ENCODE measurements around the gene ELOVL5. TPM values are rescaled to one million over a fixed set of nuclear protein-coding genes. Genes with fewer than 3 reads are reported as not detected.

The ELOVL5 gene
- total and polyA plus RNA-seq, 4 experiments from 2014 or later: 108 to 125 (median 109) TPM

DNA sequence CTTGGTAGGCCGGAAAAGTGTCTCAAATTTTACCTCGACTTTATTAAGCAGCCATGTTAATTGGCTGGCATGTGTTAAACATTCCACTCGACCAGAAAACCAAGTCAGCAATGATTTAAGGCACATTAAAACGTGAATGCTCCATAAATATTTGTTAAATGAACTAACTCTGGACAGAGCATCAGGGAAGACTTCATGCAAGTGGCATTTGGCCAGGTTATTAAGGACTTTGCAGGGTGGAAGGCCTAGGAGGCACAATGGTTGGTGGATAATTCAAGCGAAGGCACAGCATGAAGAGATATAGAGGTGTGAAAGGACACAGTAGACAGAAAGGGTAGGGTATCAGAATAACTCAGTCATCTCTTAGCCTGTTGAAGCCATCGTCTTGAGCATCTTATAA, 23.0 kb downstream of the ELOVL5 start:
- intact Hi-C loops (cut with micrococcal nuclease): no loop called here
- peaks cover 86% of the 10 kb centered on the region for H3K4me1 ChIP-seq (ENCODE audit: insufficient read depth, low read length)
- no peaks in the 10 kb centered on the region for H3K27me3 ChIP-seq (ENCODE audit: insufficient read depth, low read length)
- no peak overlapping the region for H3K27ac ChIP-seq (ENCODE audit: low read depth, low read length)
- Mint-ChIP-seq H3K4me3 (peak overlapping the region in 4 of 8 donors; percentile 1 to 52 (median 32)), H3K36me3 (peaks cover 5 to 24% of the 10 kb centered on the region in 2 donors), H3K27me3 (no peaks in the 10 kb centered on the region), H3K4me1 (peaks cover 61 to 80% (median 70%) of the 10 kb centered on the region in 4 donors), H3K9me3 (peaks cover 0 to 3% (median 0%) of the 10 kb centered on the region in 8 donors), H3K27ac (peak overlapping the region; percentile 19 to 80 (median 73))
- no peaks in the 10 kb centered on the region for H3K9me3 ChIP-seq (ENCODE audit: control insufficient read depth in 1 of 2, low read length in 2 of 2)
- no peak overlapping the region for H3K4me3 ChIP-seq (ENCODE audit: low read length in 2 of 2)
- DNase-seq: no peak
- ChIA-PET POLR2A (ENCODE audit: partially characterized antibody) (interaction anchor here (0.7 to 3.1 kb wide), 5 partner anchors 11 to 23 kb away, joined by 3 to 15 read pairs (median 5); partner anchors contain the start of gene ELOVL5), CTCF (ENCODE audit: partially characterized antibody) (no interaction called here)
- no peaks in the 10 kb centered on the region for H3K36me3 ChIP-seq (ENCODE audit: insufficient read depth, low read length)

- CTCF ChIA-PET (ENCODE audit: partially characterized antibody): interaction anchor here (0.8 to 2.4 kb wide), 7 partner anchors 8 to 88 kb away, joined by 3 to 12 read pairs (median 4); no protein-coding TSS in a partner anchor
- Mint-ChIP-seq H3K9me3 (peaks cover 0 to 3% (median 0%) of the 10 kb centered on the region in 8 donors), H3K27me3 (no peaks in the 10 kb centered on the region), H3K4me1 (peaks cover 56 to 80% (median 70%) of the 10 kb centered on the region in 4 donors), H3K27ac (peak overlapping the region; percentile 24 to 92 (median 48)), H3K36me3 (peaks cover 8 to 16% of the 10 kb centered on the region in 2 donors), H3K4me3 (peak overlapping the region in 6 of 8 donors; percentile 2 to 59 (median 33))
- Histone ChIP-seq H3K4me3 (ENCODE audit: low read length in 2 of 2) (no peak overlapping the region), H3K9me3 (ENCODE audit: control insufficient read depth in 1 of 2, low read length in 2 of 2) (no peaks in the 10 kb centered on the region), H3K4me1 (ENCODE audit: insufficient read depth, low read length) (peaks cover 69% of the 10 kb centered on the region), H3K36me3 (ENCODE audit: insufficient read depth, low read length) (no peaks in the 10 kb centered on the region), H3K27ac (ENCODE audit: low read depth, low read length) (no peak overlapping the region), H3K27me3 (ENCODE audit: insufficient read depth, low read length) (no peaks in the 10 kb centered on the region)
- intact Hi-C loops (cut with micrococcal nuclease): no loop called here
- no peak for DNase-seq
- POLR2A ChIA-PET (ENCODE audit: partially characterized antibody): interaction anchor here (1.0 to 4.5 kb wide), 12 partner anchors 8 to 37 kb away, joined by 3 to 20 read pairs (median 4); no protein-coding TSS in a partner anchor
These were observed 26.3 kb downstream of the ELOVL5 start for GRCh38 chr6:53322188-53323029.

- H3K4me1 Mint-ChIP-seq: peaks cover 55 to 79% (median 69%) of the 10 kb centered on the region in 4 donors
- intact Hi-C loops (cut with micrococcal nuclease): no loop called here
- POLR2A ChIA-PET (ENCODE audit: partially characterized antibody): interaction anchor here (1.0 to 4.5 kb wide), 9 partner anchors 9 to 38 kb away, joined by 3 to 20 read pairs (median 4); no protein-coding TSS in a partner anchor
These were observed 27.0 kb downstream of the ELOVL5 start for GRCh38 chr6:53321701-53322100.

GRCh38 chr6:53320964-53321363, 27.8 kb downstream of the ELOVL5 start:
- ChIA-PET POLR2A (ENCODE audit: partially characterized antibody) (interaction anchor here (4.5 kb wide), 1 partner anchor 10 kb away, joined by 20 read pairs; no protein-coding TSS in a partner anchor), CTCF (ENCODE audit: partially characterized antibody) (interaction anchor here (1.2 to 2.4 kb wide), 3 partner anchors 11 to 90 kb away, joined by 3 to 12 read pairs (median 6); no protein-coding TSS in a partner anchor)
- H3K9me3 ChIP-seq (ENCODE audit: control insufficient read depth in 1 of 2, low read length in 2 of 2): no peaks in the 10 kb centered on the region
- no peak overlapping the region for H3K27ac ChIP-seq (ENCODE audit: low read depth, low read length)
- H3K36me3 ChIP-seq (ENCODE audit: insufficient read depth, low read length): no peaks in the 10 kb centered on the region
- H3K4me3 ChIP-seq (ENCODE audit: low read length in 2 of 2): no peak overlapping the region
- intact Hi-C loops (cut with micrococcal nuclease): no loop called here
- H3K27ac Mint-ChIP-seq: peak overlapping the region in 2 of 7 donors; percentile 30
- no peaks in the 10 kb centered on the region for H3K27me3 ChIP-seq (ENCODE audit: insufficient read depth, low read length)
- no peaks in the 10 kb centered on the region for H3K27me3 Mint-ChIP-seq
- H3K4me1 ChIP-seq (ENCODE audit: insufficient read depth, low read length): peaks cover 68% of the 10 kb centered on the region
- H3K4me1 Mint-ChIP-seq: peaks cover 54 to 79% (median 69%) of the 10 kb centered on the region in 4 donors
- H3K9me3 Mint-ChIP-seq: peaks cover 0 to 3% (median 0%) of the 10 kb centered on the region in 8 donors
- peaks cover 4 to 12% of the 10 kb centered on the region in 2 donors for H3K36me3 Mint-ChIP-seq
- no peak overlapping the region for H3K4me3 Mint-ChIP-seq
- no peak for DNase-seq

More at GRCh38 chr6:53321701-53322100, 27.0 kb downstream of the ELOVL5 start:
- CTCF ChIA-PET (ENCODE audit: partially characterized antibody): interaction anchor here (1.1 to 2.4 kb wide), 5 partner anchors 12 to 89 kb away, joined by 3 to 12 read pairs (median 4); no protein-coding TSS in a partner anchor
- H3K4me3 ChIP-seq (ENCODE audit: low read length in 2 of 2): no peak overlapping the region
- H3K9me3 ChIP-seq (ENCODE audit: control insufficient read depth in 1 of 2, low read length in 2 of 2): no peaks in the 10 kb centered on the region
- Mint-ChIP-seq H3K27me3 (no peaks in the 10 kb centered on the region), H3K36me3 (peaks cover 4 to 12% of the 10 kb centered on the region in 2 donors), H3K9me3 (peaks cover 0 to 3% (median 0%) of the 10 kb centered on the region in 8 donors), H3K4me3 (peak overlapping the region in 1 of 8 donors; percentile 59), H3K27ac (peak overlapping the region in 5 of 7 donors; percentile 4 to 69 (median 38))
- H3K4me1 ChIP-seq (ENCODE audit: insufficient read depth, low read length): peaks cover 68% of the 10 kb centered on the region
- no peak for DNase-seq
- no peaks in the 10 kb centered on the region for H3K36me3 ChIP-seq (ENCODE audit: insufficient read depth, low read length)
- no peak overlapping the region for H3K27ac ChIP-seq (ENCODE audit: low read depth, low read length)
- H3K27me3 ChIP-seq (ENCODE audit: insufficient read depth, low read length): no peaks in the 10 kb centered on the region

DNA sequence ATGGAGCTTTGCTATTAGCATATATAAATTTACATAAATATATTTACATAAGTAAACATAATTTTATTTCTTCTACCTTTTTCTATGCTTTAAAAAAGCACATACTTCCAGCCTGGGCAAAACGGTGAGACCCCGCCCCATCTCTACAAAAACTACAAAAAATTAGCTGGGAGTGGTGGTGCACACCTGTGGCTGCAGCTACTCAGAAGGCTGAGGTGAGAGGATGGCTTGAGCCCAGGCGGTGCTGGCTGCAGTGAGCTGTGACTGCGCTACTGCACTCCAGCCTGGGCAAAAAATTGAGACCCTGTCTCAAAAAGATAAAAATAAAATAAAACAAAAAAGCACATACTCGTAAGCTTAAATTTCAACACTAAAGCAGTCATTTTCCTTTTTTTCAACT, 30.3 kb downstream of the ELOVL5 start:
- H3K4me3 Mint-ChIP-seq: no peak overlapping the region
- H3K4me1 ChIP-seq (ENCODE audit: insufficient read depth, low read length): peaks cover 76% of the 10 kb centered on the region
- ChIA-PET CTCF (ENCODE audit: partially characterized antibody) (interaction anchor here (0.6 to 1.5 kb wide), 4 partner anchors 8 to 333 kb away, joined by 3 read pairs; no protein-coding TSS in a partner anchor), POLR2A (ENCODE audit: partially characterized antibody) (interaction anchor here (0.7 to 2.5 kb wide), 5 partner anchors 9 to 27 kb away, joined by 3 to 7 read pairs (median 4); no protein-coding TSS in a partner anchor)
- H3K27ac Mint-ChIP-seq: peak overlapping the region in 1 of 7 donors; percentile 20
- no peak overlapping the region for H3K4me3 ChIP-seq (ENCODE audit: low read length in 2 of 2)
- no peaks in the 10 kb centered on the region for H3K27me3 Mint-ChIP-seq
- H3K9me3 Mint-ChIP-seq: no peaks in the 10 kb centered on the region
- H3K36me3 ChIP-seq (ENCODE audit: insufficient read depth, low read length): no peaks in the 10 kb centered on the region
- peaks cover 4 to 9% of the 10 kb centered on the region in 2 donors for H3K36me3 Mint-ChIP-seq
- intact Hi-C loops (cut with micrococcal nuclease): no loop called here
- no peaks in the 10 kb centered on the region for H3K27me3 ChIP-seq (ENCODE audit: insufficient read depth, low read length)
- no peaks in the 10 kb centered on the region for H3K9me3 ChIP-seq (ENCODE audit: control insufficient read depth in 1 of 2, low read length in 2 of 2)
- no peak for DNase-seq
- no peak overlapping the region for H3K27ac ChIP-seq (ENCODE audit: low read depth, low read length)
- peaks cover 62 to 87% (median 73%) of the 10 kb centered on the region in 4 donors for H3K4me1 Mint-ChIP-seq

DNA sequence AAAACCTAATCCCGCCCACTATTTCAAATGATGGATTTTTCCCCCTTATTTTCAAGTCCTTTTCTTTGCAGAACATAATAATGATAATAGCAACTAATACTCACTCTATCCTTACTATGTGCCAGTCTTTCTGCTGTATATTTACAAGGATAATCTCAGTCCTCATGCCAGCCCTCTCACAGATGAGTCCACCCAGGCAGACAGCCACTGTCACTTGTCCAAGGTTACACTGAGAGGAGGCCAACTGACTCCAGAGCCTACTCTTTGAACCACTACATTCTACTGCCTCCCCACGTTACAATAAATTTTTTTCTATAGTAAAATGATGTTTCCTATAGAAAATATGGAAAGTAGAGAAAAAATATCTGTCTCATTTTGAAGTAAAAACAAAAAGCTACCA, 30.9 kb downstream of the ELOVL5 start:
- Mint-ChIP-seq H3K9me3 (no peaks in the 10 kb centered on the region), H3K4me3 (no peak overlapping the region), H3K36me3 (peaks cover 4 to 9% of the 10 kb centered on the region in 2 donors), H3K4me1 (peaks cover 59 to 87% (median 73%) of the 10 kb centered on the region in 4 donors), H3K27ac (peak overlapping the region in 4 of 7 donors; percentile 20 to 69 (median 46)), H3K27me3 (no peaks in the 10 kb centered on the region)
- intact Hi-C loops (cut with micrococcal nuclease): loop anchor here (2.0 kb wide), 1 partner anchor 15 kb away; no protein-coding TSS in a partner anchor
- CTCF ChIA-PET (ENCODE audit: partially characterized antibody): interaction anchor here (0.7 to 1.5 kb wide), 3 partner anchors 8 to 167 kb away, joined by 3 read pairs; no protein-coding TSS in a partner anchor
- Histone ChIP-seq H3K27ac (ENCODE audit: low read depth, low read length) (no peak overlapping the region), H3K4me1 (ENCODE audit: insufficient read depth, low read length) (peaks cover 76% of the 10 kb centered on the region), H3K4me3 (ENCODE audit: low read length in 2 of 2) (no peak overlapping the region), H3K36me3 (ENCODE audit: insufficient read depth, low read length) (no peaks in the 10 kb centered on the region), H3K27me3 (ENCODE audit: insufficient read depth, low read length) (no peaks in the 10 kb centered on the region), H3K9me3 (ENCODE audit: control insufficient read depth in 1 of 2, low read length in 2 of 2) (no peaks in the 10 kb centered on the region)
- DNase-seq: no peak
- POLR2A ChIA-PET (ENCODE audit: partially characterized antibody): interaction anchor here (0.7 to 2.5 kb wide), 5 partner anchors 8 to 27 kb away, joined by 3 to 7 read pairs (median 4); no protein-coding TSS in a partner anchor
